WTC11 (cell line): ENCODE measurements around the gene CTNND1. TPM values are rescaled to one million over a fixed set of nuclear protein-coding genes. Genes with fewer than 3 reads are reported as not detected.

Experiments used
- ATAC-seq: fragments of 200-7000 bp; cut with Tn5 transposase; 2 replicates; pipeline ENCODE4 v1.10.0; 2021; ENCODE audit warnings: mild to moderate bottlenecking, moderate library complexity
- CTCF ChIA-PET: fragments of 300-600 bp; sonication (Branson Sonifier 250); formaldehyde crosslinking; loops from one replicate; lab custom pipeline; 2021; ENCODE audit warnings: antibody characterized with exemption; lab: Charles Lee
- POLR2A ChIA-PET: fragments of 350-600 bp; sonication (Branson Sonifier 250); formaldehyde crosslinking; loops from one replicate; lab custom pipeline; 2021; ENCODE audit warnings: antibody characterized with exemption; lab: Charles Lee
- DNase-seq: peaks from one replicate; pipeline ENCODE4 v3.0.0; 2021; ENCODE audit warnings: low spot score
- H3K27ac Mint-ChIP-seq: 2 replicates; pipeline ENCODE4 v1.8.0; 2021; ENCODE audit warnings: mixed read lengths
- H3K27me3 Mint-ChIP-seq: 2 replicates; pipeline ENCODE4 v1.8.0; 2021; ENCODE audit warnings: low read depth, mild to moderate bottlenecking, moderate library complexity, mixed read lengths
- H3K36me3 Mint-ChIP-seq: 2 replicates; pipeline ENCODE4 v1.8.0; 2021; ENCODE audit warnings: mixed read lengths
- H3K4me1 Mint-ChIP-seq: 2 replicates; pipeline ENCODE4 v1.8.0; 2022; ENCODE audit warnings: mixed read lengths
- H3K4me3 Mint-ChIP-seq: 2 replicates; pipeline ENCODE4 v1.8.0; 2021; ENCODE audit warnings: mild to moderate bottlenecking, moderate library complexity, mixed read lengths
- H3K9me3 Mint-ChIP-seq: 2 replicates; pipeline ENCODE4 v1.8.0; 2021; ENCODE audit warnings: mixed read lengths
- AFF4 ChIP-seq: sonication (generic); formaldehyde crosslinking; IDR thresholded peaks from 2 replicates; pipeline ENCODE4 v1.8.1; 2023; ENCODE audit warnings: mild to moderate bottlenecking, missing genetic modification reagents, borderline replicate concordance
- ATF1 ChIP-seq: sonication (generic); formaldehyde crosslinking; IDR thresholded peaks from 2 replicates; pipeline ENCODE4 v1.8.1; 2023; ENCODE audit warnings: mild to moderate bottlenecking, moderate library complexity, missing genetic modification reagents
- CBFB ChIP-seq: sonication (generic); formaldehyde crosslinking; IDR thresholded peaks from 2 replicates; pipeline ENCODE4 v1.8.1; 2022; ENCODE audit warnings: mild to moderate bottlenecking, low read depth, missing genetic modification reagents
- E2F1 ChIP-seq: sonication (generic); formaldehyde crosslinking; IDR thresholded peaks from 2 replicates; pipeline ENCODE4 v1.8.0; 2022; ENCODE audit warnings: mild to moderate bottlenecking, missing genetic modification reagents
- ETV6 ChIP-seq: sonication (generic); formaldehyde crosslinking; IDR thresholded peaks from 2 replicates; pipeline ENCODE4 v1.8.1; 2022; ENCODE audit warnings: mild to moderate bottlenecking, missing genetic modification reagents
- GRHL2 ChIP-seq: fragments of 250-450 bp; sonication (Bioruptor Pico); IDR thresholded peaks from 2 replicates; pipeline ENCODE4 v1.8.0; 2022; ENCODE audit warnings: mild to moderate bottlenecking, moderate library complexity; ENCODE audit not compliant: insufficient replicate concordance, severe bottlenecking
- GTF2I ChIP-seq: fragments of 250-450 bp; sonication (Bioruptor Pico); conservative IDR thresholded peaks from 2 replicates; pipeline ENCODE4 v1.4.0; 2021; ENCODE audit warnings: mild to moderate bottlenecking
- NR2C2 ChIP-seq: sonication (generic); formaldehyde crosslinking; IDR thresholded peaks from 2 replicates; pipeline ENCODE4 v1.8.0; 2022; ENCODE audit warnings: mild to moderate bottlenecking, missing genetic modification reagents
- PRDM15 ChIP-seq: sonication (generic); formaldehyde crosslinking; IDR thresholded peaks from 2 replicates; pipeline ENCODE4 v1.8.0; 2022; ENCODE audit warnings: missing genetic modification reagents
- RELA ChIP-seq: sonication (generic); formaldehyde crosslinking; IDR thresholded peaks from 2 replicates; pipeline ENCODE4 v1.8.1; 2022; ENCODE audit warnings: missing genetic modification reagents, mild to moderate bottlenecking, borderline replicate concordance
- SMAD3 ChIP-seq: sonication (generic); formaldehyde crosslinking; IDR thresholded peaks from 2 replicates; pipeline ENCODE4 v1.8.0; 2022; ENCODE audit warnings: missing genetic modification reagents, mild to moderate bottlenecking, borderline replicate concordance
- ZNF138 ChIP-seq: sonication (generic); formaldehyde crosslinking; conservative IDR thresholded peaks from 2 replicates; pipeline ENCODE4 v1.8.1; 2022; ENCODE audit warnings: mild to moderate bottlenecking, moderate library complexity, missing genetic modification reagents
- ZNF317 ChIP-seq: sonication (generic); formaldehyde crosslinking; IDR thresholded peaks from 2 replicates; pipeline ENCODE4 v1.8.1; 2023; ENCODE audit warnings: low read depth, mild to moderate bottlenecking, moderate library complexity, missing genetic modification reagents, borderline replicate concordance
- ZNF396 ChIP-seq: fragments of 250-450 bp; sonication (Bioruptor Pico); IDR thresholded peaks from 2 replicates; pipeline ENCODE4 v1.8.0; 2021; ENCODE audit warnings: mild to moderate bottlenecking, moderate library complexity, borderline replicate concordance
- ZNF423 ChIP-seq: fragments of 250-450 bp; sonication (Bioruptor Pico); IDR thresholded peaks from 2 replicates; pipeline ENCODE4 v2.1.2; 2022; ENCODE audit warnings: mild to moderate bottlenecking, moderate library complexity
- total RNA-seq: library from RNA; stranded (reverse); gene quantifications from 3 replicates; pipeline ENCODE4 v1.2.3, GENCODE V29; 2021
- TF ChIP-seq, protein P1 (sequence below): fragments of 250-450 bp; sonication (Bioruptor Pico); IDR thresholded peaks from 2 replicates; pipeline ENCODE4 v1.9.0; 2021; ENCODE audit warnings: mild to moderate bottlenecking, borderline replicate concordance
- TF ChIP-seq, protein P2 (sequence below): fragments of 200-600 bp; IDR thresholded peaks from 2 replicates; pipeline ENCODE4 v1.8.0; 2022; ENCODE audit warnings: antibody characterized with exemption
- TF ChIP-seq, protein P3 (sequence below): sonication (generic); formaldehyde crosslinking; IDR thresholded peaks from 2 replicates; pipeline ENCODE4 v1.8.1; 2023; ENCODE audit warnings: mild to moderate bottlenecking, missing genetic modification reagents
- TF ChIP-seq, protein P4 (sequence below): sonication (generic); formaldehyde crosslinking; IDR thresholded peaks from 2 replicates; pipeline ENCODE4 v1.8.1; 2023; ENCODE audit warnings: mild to moderate bottlenecking, missing genetic modification reagents, moderate library complexity

CTNND1 gene
- total RNA-seq, 1 experiment from 2014 or later = 165 TPM

GRCh38 chr11:57751176-57751575 lies 10.4 kb upstream of the CTNND1 start:
- DNase-seq = no peak
- H3K36me3 Mint-ChIP-seq = no peaks in the 10 kb centered on the region
- ChIA-PET CTCF (interaction anchor here (0.6 to 3.6 kb wide), 20 partner anchors 9 to 1435 kb away, joined by 3 to 186 read pairs (median 6); partner anchors contain the start of genes CTNND1 and SELENOH), POLR2A (interaction anchor here (1.4 kb wide), 2 partner anchors 27 to 49 kb away, joined by 10 to 13 read pairs; no protein-coding TSS in a partner anchor)
- H3K4me3 Mint-ChIP-seq = no peak overlapping the region
- H3K4me1 Mint-ChIP-seq = peaks cover 21% of the 10 kb centered on the region
- no peaks in the 10 kb centered on the region for H3K9me3 Mint-ChIP-seq
- no peak overlapping the region for H3K27ac Mint-ChIP-seq
- ATAC-seq = no peak
- TF ChIP-seq NR2C2 (CRISPR knock-in tag) = no peak
- no peak for TF ChIP-seq GTF2I
- TF ChIP-seq ZNF317 (CRISPR knock-in tag) = no peak
- TF ChIP-seq RELA (CRISPR knock-in tag) = no peak
- no peak for TF ChIP-seq ZNF423 (CRISPR knock-in tag)
- TF ChIP-seq E2F1 (CRISPR knock-in tag) = no peak
- no peak for TF ChIP-seq ZNF396
- no peak for TF ChIP-seq CBFB
- TF ChIP-seq AFF4 (CRISPR knock-in tag) = no peak
- TF ChIP-seq, protein P1, sequence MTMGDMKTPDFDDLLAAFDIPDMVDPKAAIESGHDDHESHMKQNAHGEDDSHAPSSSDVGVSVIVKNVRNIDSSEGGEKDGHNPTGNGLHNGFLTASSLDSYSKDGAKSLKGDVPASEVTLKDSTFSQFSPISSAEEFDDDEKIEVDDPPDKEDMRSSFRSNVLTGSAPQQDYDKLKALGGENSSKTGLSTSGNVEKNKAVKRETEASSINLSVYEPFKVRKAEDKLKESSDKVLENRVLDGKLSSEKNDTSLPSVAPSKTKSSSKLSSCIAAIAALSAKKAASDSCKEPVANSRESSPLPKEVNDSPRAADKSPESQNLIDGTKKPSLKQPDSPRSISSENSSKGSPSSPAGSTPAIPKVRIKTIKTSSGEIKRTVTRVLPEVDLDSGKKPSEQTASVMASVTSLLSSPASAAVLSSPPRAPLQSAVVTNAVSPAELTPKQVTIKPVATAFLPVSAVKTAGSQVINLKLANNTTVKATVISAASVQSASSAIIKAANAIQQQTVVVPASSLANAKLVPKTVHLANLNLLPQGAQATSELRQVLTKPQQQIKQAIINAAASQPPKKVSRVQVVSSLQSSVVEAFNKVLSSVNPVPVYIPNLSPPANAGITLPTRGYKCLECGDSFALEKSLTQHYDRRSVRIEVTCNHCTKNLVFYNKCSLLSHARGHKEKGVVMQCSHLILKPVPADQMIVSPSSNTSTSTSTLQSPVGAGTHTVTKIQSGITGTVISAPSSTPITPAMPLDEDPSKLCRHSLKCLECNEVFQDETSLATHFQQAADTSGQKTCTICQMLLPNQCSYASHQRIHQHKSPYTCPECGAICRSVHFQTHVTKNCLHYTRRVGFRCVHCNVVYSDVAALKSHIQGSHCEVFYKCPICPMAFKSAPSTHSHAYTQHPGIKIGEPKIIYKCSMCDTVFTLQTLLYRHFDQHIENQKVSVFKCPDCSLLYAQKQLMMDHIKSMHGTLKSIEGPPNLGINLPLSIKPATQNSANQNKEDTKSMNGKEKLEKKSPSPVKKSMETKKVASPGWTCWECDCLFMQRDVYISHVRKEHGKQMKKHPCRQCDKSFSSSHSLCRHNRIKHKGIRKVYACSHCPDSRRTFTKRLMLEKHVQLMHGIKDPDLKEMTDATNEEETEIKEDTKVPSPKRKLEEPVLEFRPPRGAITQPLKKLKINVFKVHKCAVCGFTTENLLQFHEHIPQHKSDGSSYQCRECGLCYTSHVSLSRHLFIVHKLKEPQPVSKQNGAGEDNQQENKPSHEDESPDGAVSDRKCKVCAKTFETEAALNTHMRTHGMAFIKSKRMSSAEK (CRISPR knock-in tag) = no peak
- TF ChIP-seq, protein P2, sequence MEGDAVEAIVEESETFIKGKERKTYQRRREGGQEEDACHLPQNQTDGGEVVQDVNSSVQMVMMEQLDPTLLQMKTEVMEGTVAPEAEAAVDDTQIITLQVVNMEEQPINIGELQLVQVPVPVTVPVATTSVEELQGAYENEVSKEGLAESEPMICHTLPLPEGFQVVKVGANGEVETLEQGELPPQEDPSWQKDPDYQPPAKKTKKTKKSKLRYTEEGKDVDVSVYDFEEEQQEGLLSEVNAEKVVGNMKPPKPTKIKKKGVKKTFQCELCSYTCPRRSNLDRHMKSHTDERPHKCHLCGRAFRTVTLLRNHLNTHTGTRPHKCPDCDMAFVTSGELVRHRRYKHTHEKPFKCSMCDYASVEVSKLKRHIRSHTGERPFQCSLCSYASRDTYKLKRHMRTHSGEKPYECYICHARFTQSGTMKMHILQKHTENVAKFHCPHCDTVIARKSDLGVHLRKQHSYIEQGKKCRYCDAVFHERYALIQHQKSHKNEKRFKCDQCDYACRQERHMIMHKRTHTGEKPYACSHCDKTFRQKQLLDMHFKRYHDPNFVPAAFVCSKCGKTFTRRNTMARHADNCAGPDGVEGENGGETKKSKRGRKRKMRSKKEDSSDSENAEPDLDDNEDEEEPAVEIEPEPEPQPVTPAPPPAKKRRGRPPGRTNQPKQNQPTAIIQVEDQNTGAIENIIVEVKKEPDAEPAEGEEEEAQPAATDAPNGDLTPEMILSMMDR = no peak
- TF ChIP-seq, protein P3, sequence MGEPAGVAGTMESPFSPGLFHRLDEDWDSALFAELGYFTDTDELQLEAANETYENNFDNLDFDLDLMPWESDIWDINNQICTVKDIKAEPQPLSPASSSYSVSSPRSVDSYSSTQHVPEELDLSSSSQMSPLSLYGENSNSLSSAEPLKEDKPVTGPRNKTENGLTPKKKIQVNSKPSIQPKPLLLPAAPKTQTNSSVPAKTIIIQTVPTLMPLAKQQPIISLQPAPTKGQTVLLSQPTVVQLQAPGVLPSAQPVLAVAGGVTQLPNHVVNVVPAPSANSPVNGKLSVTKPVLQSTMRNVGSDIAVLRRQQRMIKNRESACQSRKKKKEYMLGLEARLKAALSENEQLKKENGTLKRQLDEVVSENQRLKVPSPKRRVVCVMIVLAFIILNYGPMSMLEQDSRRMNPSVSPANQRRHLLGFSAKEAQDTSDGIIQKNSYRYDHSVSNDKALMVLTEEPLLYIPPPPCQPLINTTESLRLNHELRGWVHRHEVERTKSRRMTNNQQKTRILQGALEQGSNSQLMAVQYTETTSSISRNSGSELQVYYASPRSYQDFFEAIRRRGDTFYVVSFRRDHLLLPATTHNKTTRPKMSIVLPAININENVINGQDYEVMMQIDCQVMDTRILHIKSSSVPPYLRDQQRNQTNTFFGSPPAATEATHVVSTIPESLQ = no peak
- TF ChIP-seq SMAD3 (CRISPR knock-in tag) = no peak
- TF ChIP-seq GRHL2 (CRISPR knock-in tag) = no peak
- no peak for TF ChIP-seq ZNF138
- TF ChIP-seq, protein P4, sequence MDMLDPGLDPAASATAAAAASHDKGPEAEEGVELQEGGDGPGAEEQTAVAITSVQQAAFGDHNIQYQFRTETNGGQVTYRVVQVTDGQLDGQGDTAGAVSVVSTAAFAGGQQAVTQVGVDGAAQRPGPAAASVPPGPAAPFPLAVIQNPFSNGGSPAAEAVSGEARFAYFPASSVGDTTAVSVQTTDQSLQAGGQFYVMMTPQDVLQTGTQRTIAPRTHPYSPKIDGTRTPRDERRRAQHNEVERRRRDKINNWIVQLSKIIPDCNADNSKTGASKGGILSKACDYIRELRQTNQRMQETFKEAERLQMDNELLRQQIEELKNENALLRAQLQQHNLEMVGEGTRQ (CRISPR knock-in tag) = no peak
- TF ChIP-seq ETV6 (CRISPR knock-in tag) = no peak
- no peak for TF ChIP-seq ATF1
- no peak for TF ChIP-seq PRDM15 (CRISPR knock-in tag)
- TF ChIP-seq, all 79 proteins: peak for 0
- no peaks in the 10 kb centered on the region for H3K27me3 Mint-ChIP-seq
